Cardiac fibroblast (primary cell): ENCODE results near the gene PSMB3.

Source experiments
- DNase-seq, 2 donors: peaks; one replicate each; pipeline versions ENCODE4 v3.0.0 to v3.0.0-alpha.2; 2010; ENCODE audit warnings: low read depth in 2 of 2
- H3K4me3 ChIP-seq, 2 donors: replicated peaks in 1 of 2; 1 replicate in 1 of 2; 2 replicates in 1 of 2; pipeline ENCODE4 v1.5.1; 2011; ENCODE audit warnings: low read depth in 2 of 2, low read length in 2 of 2, mild to moderate bottlenecking in 2 of 2, moderate library complexity in 1 of 2
- TF ChIP-seq, protein P1 (sequence below): IDR thresholded peaks from one replicate; pipeline ENCODE4 v1.5.1; 2011; ENCODE audit warnings: low read depth, mild to moderate bottlenecking, low read length, inconsistent platforms

Gene PSMB3

DNA sequence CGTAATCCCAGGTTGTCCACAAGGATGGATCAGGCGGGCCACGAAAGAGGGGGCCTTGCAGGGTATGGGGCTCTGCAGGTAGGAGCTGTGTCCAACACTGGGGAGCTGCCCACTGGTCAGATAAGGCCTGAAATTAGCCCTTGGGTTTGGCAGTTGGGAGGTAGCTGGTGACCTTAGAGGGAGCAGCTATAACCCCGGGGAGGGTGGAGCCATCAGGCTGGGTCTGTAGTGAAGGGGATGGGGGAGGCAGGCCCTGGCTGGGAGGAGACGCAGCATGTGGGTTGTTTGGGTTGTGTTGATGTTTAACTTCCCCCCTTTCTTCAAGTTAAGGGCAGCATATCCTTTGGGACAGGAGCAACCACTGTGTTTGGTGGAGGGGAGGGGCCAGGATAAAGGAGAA is 41.6 kb upstream of the PSMB3 start:
- DNase-seq = no peak
- H3K4me3 ChIP-seq = no peak overlapping the region
- TF ChIP-seq, protein P1, sequence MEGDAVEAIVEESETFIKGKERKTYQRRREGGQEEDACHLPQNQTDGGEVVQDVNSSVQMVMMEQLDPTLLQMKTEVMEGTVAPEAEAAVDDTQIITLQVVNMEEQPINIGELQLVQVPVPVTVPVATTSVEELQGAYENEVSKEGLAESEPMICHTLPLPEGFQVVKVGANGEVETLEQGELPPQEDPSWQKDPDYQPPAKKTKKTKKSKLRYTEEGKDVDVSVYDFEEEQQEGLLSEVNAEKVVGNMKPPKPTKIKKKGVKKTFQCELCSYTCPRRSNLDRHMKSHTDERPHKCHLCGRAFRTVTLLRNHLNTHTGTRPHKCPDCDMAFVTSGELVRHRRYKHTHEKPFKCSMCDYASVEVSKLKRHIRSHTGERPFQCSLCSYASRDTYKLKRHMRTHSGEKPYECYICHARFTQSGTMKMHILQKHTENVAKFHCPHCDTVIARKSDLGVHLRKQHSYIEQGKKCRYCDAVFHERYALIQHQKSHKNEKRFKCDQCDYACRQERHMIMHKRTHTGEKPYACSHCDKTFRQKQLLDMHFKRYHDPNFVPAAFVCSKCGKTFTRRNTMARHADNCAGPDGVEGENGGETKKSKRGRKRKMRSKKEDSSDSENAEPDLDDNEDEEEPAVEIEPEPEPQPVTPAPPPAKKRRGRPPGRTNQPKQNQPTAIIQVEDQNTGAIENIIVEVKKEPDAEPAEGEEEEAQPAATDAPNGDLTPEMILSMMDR = no peak

GRCh38 chr17:38711792-38712571 is 40.6 kb upstream of the PSMB3 start:
- no peak overlapping the region for H3K4me3 ChIP-seq
- TF ChIP-seq, protein P1 = no peak
- DNase-seq = no peak

DNA sequence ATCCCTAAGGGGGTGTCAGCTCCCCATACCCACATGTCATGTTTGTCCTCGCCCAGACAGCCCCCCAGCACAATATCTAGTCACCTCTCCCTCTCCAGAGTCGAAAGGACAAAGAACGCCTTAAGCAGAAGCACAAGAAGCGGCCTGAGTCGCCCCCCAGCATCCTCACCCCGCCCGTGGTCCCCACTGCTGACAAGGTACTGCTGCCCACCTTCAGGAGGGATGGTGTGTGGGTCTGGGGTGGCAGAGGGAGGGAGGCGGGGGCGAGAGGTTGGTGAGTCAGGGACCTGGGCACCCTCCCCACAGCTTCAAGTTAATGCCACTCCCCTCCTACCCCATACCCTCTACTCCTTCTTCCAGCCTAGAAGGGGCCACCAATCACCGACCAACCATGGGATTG is 39.9 kb upstream of the PSMB3 start:
- no peak for DNase-seq
- TF ChIP-seq, protein P1 = no peak

DNA sequence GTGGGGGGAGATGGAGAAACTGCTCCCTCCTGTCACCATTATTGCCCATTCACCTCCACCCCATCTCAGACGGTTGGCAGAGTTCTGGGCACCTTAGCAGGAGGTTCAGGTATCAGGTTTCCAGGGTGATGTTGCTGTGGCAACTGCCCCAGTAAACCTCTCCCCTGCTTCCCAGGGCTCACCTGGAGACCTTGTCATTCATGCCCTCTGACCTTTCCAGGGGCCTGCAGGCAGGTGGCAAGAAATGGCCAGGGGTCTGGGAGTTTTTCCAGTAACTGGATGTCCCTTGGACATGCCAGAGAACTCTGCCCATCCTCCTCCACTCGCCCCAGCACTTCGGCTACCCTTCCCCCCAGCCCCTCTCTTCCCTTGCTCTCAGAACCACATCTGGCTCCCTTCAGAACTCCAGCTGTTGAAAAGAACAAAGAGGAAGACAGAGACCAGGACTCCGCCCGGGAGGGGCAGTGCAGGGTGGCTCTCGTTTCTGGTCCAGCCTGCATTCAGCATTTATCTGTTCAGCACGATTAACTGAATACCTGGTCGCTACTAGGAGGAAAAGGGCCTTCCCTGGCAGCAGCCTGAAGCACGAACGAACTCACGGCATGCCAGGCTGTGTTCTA is 39.0 kb upstream of the PSMB3 start:
- no peak for DNase-seq
- H3K4me3 ChIP-seq = no peak overlapping the region
- TF ChIP-seq, protein P1 = no peak

More for the DNA sequence above, 39.9 kb upstream of the PSMB3 start:
- no peak overlapping the region for H3K4me3 ChIP-seq

GRCh38 chr17:38715216-38715943 is 37.2 kb upstream of the PSMB3 start:
- TF ChIP-seq, protein P1 = no peak
- no peak overlapping the region for H3K4me3 ChIP-seq
- no peak for DNase-seq

DNA sequence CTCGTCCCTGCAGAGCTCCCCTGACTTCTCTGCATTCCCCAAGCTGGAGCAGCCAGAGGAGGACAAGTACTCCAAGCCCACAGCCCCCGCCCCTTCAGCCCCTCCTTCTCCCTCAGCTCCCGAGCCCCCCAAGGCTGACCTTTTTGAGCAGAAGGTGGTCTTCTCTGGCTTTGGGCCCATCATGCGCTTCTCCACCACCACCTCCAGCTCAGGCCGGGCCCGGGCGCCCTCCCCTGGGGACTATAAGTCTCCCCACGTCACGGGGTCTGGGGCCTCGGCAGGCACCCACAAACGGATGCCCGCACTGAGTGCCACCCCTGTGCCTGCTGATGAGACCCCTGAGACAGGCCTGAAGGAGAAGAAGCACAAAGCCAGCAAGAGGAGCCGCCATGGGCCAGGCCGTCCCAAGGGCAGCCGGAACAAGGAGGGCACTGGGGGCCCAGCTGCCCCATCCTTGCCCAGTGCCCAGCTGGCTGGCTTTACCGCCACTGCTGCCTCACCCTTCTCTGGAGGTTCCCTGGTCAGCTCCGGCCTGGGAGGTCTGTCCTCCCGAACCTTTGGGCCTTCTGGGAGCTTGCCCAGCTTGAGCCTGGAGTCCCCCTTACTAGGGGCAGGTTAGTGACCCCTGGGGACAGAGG is 36.1 kb upstream of the PSMB3 start:
- TF ChIP-seq, protein P1 = no peak
- H3K4me3 ChIP-seq = no peak overlapping the region
- no peak for DNase-seq
